ENCODE results near the gene PEX5. TPM values are rescaled to one million over a fixed set of nuclear protein-coding genes. Genes with fewer than 3 reads are reported as not detected.

PEX5 gene
- polyA plus RNA-seq, 1 donor (not counting 4 experiments of a cell fraction or from before 2014, with no cell fraction given) = 14.4 TPM

GRCh38 chr12:7259060-7259459, 69.6 kb downstream of the PEX5 start:
- Histone ChIP-seq H3K4me3 (ENCODE audit: control insufficient read depth in 2 of 3, extremely low read depth in 1 of 3, insufficient read depth in 2 of 3, low read depth in 1 of 3, low read length in 3 of 3) (no peak overlapping the region), H3K36me3 (ENCODE audit: control insufficient read depth in 2 of 2, extremely low read depth in 1 of 2, insufficient read depth in 2 of 2, low read length in 2 of 2) (no peaks in the 10 kb centered on the region), H3K4me2 (ENCODE audit: control insufficient read depth, extremely low read depth, insufficient read depth, low read depth, low read length) (no peak overlapping the region), H3K9ac (ENCODE audit: control insufficient read depth, extremely low read depth, insufficient read depth, low read length) (no peak overlapping the region), H2AFZ (ENCODE audit: control insufficient read depth, low read length) (no peak overlapping the region), H3K27me3 (ENCODE audit: control insufficient read depth, extremely low read depth, insufficient read depth, low read length) (peaks cover 4% of the 10 kb centered on the region), H4K20me1 (ENCODE audit: control insufficient read depth, extremely low read depth, insufficient read depth, low read length) (no peaks in the 10 kb centered on the region), H3K9me1 (ENCODE audit: control insufficient read depth, extremely low read depth, insufficient read depth, low read length) (no peaks in the 10 kb centered on the region), H3K9me3 (ENCODE audit: control insufficient read depth, low read depth, low read length) (no peaks in the 10 kb centered on the region), H3K27ac (ENCODE audit: control insufficient read depth, insufficient read depth, low read length) (no peak overlapping the region), H3K4me1 (ENCODE audit: control insufficient read depth, extremely low read depth, insufficient read depth, low read length) (no peaks in the 10 kb centered on the region), H3K79me2 (ENCODE audit: control insufficient read depth, insufficient read depth, low read length) (no peaks in the 10 kb centered on the region)
- FAIRE-seq = no peak
- DNase-seq (ENCODE audit: low read depth, low spot score) = no peak
- TF ChIP-seq CTCF (optimal IDR thresholded peaks at IDR 0.05 in 1 of 3, IDR thresholded peaks at IDR 0.05 in 1 of 3, conservative IDR thresholded peaks at IDR 0.05 in 1 of 3; ENCODE audit: extremely low read depth in 1 of 3, insufficient read depth in 2 of 3, low read length in 3 of 3) (no peak), EZH2 (IDR thresholded peaks at IDR 0.05; ENCODE audit: low read length) (no peak)
- dilution Hi-C loops (cut with MboI; ENCODE audit: extremely low pct_ligation_motif_present, low sequenced_read_pairs) = no loop called here

Other genes with a start within 250 kb of the PEX5 start
- not detected in 3 replicates for gene RNU7-1, start 245.9 kb upstream of the PEX5 start, polyA plus RNA-seq
- gene C12orf57, start 245.7 kb upstream of the PEX5 start, polyA plus RNA-seq = 121 to 211 TPM (median 137 TPM) in 3 replicates
- 18.7 to 21.0 TPM (median 19.7 TPM) in 3 replicates for gene PTPN6, start 238.3 kb upstream of the PEX5 start, polyA plus RNA-seq
- gene PHB2, start 219.0 kb upstream of the PEX5 start, polyA plus RNA-seq = 225 to 270 TPM (median 244 TPM) in 3 replicates
- gene EMG1, start 218.8 kb upstream of the PEX5 start, polyA plus RNA-seq = 61.6 to 104 TPM (median 76.9 TPM) in 3 replicates
- gene LPCAT3, start 171.2 kb upstream of the PEX5 start, polyA plus RNA-seq = 51.0 to 69.1 TPM (median 52.0 TPM) in 3 replicates
- 1.9 to 6.0 TPM (median 2.6 TPM) in 3 replicates for gene C1S, start 129.0 kb upstream of the PEX5 start, polyA plus RNA-seq
- gene C1R, start 97.2 kb upstream of the PEX5 start, polyA plus RNA-seq = 2.8 to 8.0 TPM (median 3.2 TPM) in 3 replicates
- gene C1RL, start 80.5 kb upstream of the PEX5 start, polyA plus RNA-seq = 8.5 to 13.5 TPM (median 9.3 TPM) in 3 replicates
- not detected in 3 replicates for gene RBP5, start 60.8 kb upstream of the PEX5 start, polyA plus RNA-seq
- 12.8 to 21.6 TPM (median 15.2 TPM) in 3 replicates for gene CLSTN3, start 59.3 kb upstream of the PEX5 start, polyA plus RNA-seq
- not detected in 3 replicates for gene ACSM4, start 114.4 kb downstream of the PEX5 start, polyA plus RNA-seq

Data from keratinocyte (primary cell).